Measurements from ENCODE around the gene C16orf92.

DNA sequence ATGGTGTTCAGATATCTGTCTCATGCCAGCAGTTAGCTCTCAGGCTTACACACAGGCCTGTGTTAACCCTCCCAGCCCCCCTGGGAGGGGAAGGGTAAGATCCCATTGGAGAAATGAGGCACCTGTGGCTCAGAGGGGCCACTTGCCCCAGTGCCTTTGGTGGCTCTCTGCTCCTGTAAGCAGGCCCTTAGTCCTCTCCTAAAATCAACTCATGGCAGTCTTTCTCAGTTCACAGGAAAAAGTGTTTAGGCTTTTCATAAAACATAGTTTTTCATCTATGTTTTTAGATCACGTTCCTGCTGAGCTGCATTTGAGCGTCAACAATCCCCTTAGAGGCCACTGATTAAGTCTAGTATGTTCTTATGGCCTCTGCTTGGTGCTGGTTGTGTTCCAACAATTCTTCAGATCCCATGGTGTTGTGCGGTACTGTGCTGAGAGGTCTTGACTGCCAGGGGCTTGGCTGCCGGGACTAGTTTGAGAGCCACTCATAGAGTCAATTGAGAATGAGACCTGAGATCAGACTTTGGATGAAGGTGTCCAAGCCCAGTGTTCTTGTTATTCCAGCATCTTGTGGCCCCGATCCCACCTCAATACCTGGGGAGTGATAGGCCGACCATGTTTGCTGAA, 38.7 kb upstream of the C16orf92 start:
- TF ChIP-seq, protein P1, sequence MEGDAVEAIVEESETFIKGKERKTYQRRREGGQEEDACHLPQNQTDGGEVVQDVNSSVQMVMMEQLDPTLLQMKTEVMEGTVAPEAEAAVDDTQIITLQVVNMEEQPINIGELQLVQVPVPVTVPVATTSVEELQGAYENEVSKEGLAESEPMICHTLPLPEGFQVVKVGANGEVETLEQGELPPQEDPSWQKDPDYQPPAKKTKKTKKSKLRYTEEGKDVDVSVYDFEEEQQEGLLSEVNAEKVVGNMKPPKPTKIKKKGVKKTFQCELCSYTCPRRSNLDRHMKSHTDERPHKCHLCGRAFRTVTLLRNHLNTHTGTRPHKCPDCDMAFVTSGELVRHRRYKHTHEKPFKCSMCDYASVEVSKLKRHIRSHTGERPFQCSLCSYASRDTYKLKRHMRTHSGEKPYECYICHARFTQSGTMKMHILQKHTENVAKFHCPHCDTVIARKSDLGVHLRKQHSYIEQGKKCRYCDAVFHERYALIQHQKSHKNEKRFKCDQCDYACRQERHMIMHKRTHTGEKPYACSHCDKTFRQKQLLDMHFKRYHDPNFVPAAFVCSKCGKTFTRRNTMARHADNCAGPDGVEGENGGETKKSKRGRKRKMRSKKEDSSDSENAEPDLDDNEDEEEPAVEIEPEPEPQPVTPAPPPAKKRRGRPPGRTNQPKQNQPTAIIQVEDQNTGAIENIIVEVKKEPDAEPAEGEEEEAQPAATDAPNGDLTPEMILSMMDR (IDR thresholded peaks at IDR 0.05; ENCODE audit: insufficient read depth, low read length, poor library complexity, severe bottlenecking): no peak
- no peak for TF ChIP-seq EZH2phosphoT487 (conservative IDR thresholded peaks at IDR 0.05; ENCODE audit: low read length)
